DOHH2 (cell line): ENCODE results near the gene CDKAL1.

ENCODE experiments used
- CTCF ChIP-seq: fragments of 200-600 bp; sonication (generic); IDR thresholded peaks from one replicate; pipeline ENCODE4 v1.5.1; 2014; ENCODE audit warnings: antibody characterized with exemption, mild to moderate bottlenecking, low read depth, low read length; ENCODE audit not compliant: poor library complexity, severe bottlenecking
- EZH2phosphoT487 ChIP-seq: fragments of 200-600 bp; sonication (generic); IDR thresholded peaks from 2 replicates; pipeline ENCODE4 v1.6.1; 2017; ENCODE audit warnings: borderline replicate concordance, mild to moderate bottlenecking, antibody characterized with exemption, low read length, moderate library complexity, mixed read lengths

GRCh38 chr6:20581070-20581469 is 46.8 kb downstream of the CDKAL1 start:
- TF ChIP-seq CTCF (no peak), EZH2phosphoT487 (no peak)
